IPS-18a (cell line): Measurements from ENCODE around the gene CALU.

ENCODE experiments used
- H3K27ac ChIP-seq: one replicate; pipeline ENCODE4 v1.5.1; 2013; ENCODE audit warnings: low read length
- H3K27me3 ChIP-seq: one replicate; pipeline ENCODE4 v1.6.1; 2013; ENCODE audit warnings: mild to moderate bottlenecking, low read length; ENCODE audit not compliant: control insufficient read depth, insufficient read depth
- H3K36me3 ChIP-seq: one replicate; pipeline ENCODE4 v1.6.1; 2013; ENCODE audit warnings: low read depth, low read length; ENCODE audit not compliant: control insufficient read depth
- H3K4me1 ChIP-seq: one replicate; pipeline ENCODE4 v1.6.1; 2013; ENCODE audit warnings: low read depth, low read length; ENCODE audit not compliant: control insufficient read depth
- H3K4me3 ChIP-seq: one replicate; pipeline ENCODE4 v1.5.1; 2013; ENCODE audit warnings: low read length
- H3K9ac ChIP-seq: one replicate; pipeline ENCODE4 v1.6.1; 2013; ENCODE audit warnings: mild to moderate bottlenecking, low read length, moderate library complexity
- H3K9me3 ChIP-seq: one replicate; pipeline ENCODE4 v1.6.1; 2013; ENCODE audit warnings: low read depth, low read length; ENCODE audit not compliant: control insufficient read depth

The CALU gene

DNA sequence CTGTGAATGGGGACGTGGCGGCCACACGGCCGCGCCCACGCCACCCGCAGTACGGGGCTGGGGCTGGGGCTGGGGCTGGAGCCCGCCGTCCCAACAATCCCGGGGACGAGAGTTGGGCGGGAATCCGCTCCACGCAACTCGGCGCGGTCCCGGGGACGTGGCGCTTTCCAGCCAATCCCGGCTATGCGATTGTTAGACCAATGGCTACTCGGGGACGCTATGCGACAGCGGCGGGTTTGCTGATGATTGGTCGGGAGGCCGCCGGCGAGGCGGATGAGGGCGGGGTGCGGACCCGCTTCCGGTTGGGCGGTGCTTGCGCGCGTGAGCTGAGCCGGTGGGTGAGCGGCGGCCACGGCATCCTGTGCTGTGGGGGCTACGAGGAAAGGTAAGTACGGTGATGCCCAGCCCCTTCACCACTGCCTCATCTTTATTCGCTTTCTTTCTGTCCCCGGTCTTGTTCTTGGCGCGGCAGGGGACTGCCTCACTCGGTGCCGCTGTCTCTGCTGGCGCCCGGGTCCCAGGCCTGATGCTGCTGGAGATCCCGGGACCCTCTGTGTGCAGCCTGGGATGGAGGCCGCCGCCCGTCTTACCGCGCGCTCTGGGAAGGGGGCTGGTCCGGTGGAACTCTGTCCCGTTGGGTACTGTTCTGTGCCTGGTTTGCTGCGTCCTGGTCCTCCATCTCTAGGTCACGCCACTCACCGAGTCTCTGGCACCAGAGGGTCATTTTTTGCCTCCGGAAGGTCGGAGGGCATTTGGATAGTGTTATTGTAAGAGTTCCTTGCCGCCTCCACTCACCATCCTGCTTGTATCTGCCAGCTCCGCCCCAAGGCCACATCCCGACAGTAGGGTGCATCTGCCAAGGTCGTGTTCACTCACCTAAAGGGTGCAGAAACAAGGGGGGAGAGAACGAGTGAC, at the start of gene CALU:
TSS of gene CALU (plus strand) at position 312 of the 915 bp plus-strand sequence. CDS start 9,225 bp downstream, outside the sequence.
- peak within 1 kb of the TSS; percentile 97 for H3K4me3 ChIP-seq
- peak within 1 kb of the TSS; percentile 44 for H3K27ac ChIP-seq
- no peaks in the 10 kb centered on the region for H3K36me3 ChIP-seq
- peaks cover 4% of the 10 kb centered on the region for H3K4me1 ChIP-seq
- peaks cover 9% of the 10 kb centered on the region for H3K27me3 ChIP-seq
- peak within 1 kb of the TSS; percentile 73 for H3K9ac ChIP-seq
- H3K9me3 ChIP-seq = no peaks in the 10 kb centered on the region

DNA sequence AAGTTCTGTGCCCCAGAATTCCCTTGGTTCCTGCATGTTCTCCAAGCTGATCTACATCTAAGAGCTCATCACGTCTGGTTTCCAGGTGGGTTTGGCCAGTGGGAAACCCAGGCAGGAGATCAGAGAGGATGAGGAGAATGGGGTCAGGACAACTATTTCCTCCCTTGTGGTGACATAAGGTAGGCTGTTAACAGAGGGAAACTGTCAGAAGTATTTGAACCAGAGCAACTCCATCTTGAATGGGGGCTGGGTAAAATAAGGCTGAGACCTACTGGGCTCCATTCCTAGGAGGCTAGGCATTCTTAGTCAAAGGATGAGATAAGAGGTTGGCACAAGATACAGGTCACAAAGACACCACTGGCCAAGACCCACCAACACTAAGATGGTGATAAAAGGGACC, 47.9 kb upstream of the CALU start:
- Histone ChIP-seq H3K4me3 (no peak overlapping the region), H3K27ac (no peak overlapping the region), H3K27me3 (peaks cover 2% of the 10 kb centered on the region), H3K9ac (no peak overlapping the region), H3K9me3 (no peaks in the 10 kb centered on the region), H3K4me1 (no peaks in the 10 kb centered on the region), H3K36me3 (no peaks in the 10 kb centered on the region)

DNA sequence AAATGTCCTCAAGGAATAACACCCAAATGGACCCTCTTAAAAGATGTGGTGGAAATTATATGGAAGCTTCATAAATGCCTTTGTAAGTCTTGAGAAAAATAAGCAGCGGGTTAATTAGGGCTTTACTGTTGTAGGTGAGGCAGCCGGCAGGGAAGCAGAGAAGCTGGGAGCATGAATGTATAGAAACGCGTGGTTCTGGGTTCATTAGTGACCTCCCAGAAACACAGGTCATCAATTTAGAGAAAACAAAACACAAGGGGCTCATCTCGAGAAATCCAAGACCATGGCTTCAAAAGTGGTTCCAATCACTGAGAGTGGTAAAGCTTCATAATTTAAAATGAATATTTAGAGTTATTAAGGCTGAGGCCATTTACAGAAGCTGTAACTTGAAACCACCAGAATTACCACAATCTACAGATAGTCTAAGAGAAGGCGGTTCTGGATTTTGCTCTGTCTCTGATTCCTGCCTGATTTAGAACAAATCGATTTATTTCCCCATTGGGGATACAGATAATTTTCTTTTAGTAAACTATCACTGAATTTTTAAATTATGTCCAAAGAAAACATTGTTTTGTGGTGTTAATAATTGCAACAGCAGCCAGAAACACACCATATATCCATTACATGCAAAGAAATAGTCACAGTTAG, 46.4 kb upstream of the CALU start:
- peaks cover 14% of the 10 kb centered on the region for H3K27me3 ChIP-seq
- no peak overlapping the region for H3K27ac ChIP-seq
- no peaks in the 10 kb centered on the region for H3K36me3 ChIP-seq
- H3K9me3 ChIP-seq = no peaks in the 10 kb centered on the region
- peaks cover under 1% of the 10 kb centered on the region for H3K4me1 ChIP-seq
- H3K4me3 ChIP-seq = no peak overlapping the region
- no peak overlapping the region for H3K9ac ChIP-seq

DNA sequence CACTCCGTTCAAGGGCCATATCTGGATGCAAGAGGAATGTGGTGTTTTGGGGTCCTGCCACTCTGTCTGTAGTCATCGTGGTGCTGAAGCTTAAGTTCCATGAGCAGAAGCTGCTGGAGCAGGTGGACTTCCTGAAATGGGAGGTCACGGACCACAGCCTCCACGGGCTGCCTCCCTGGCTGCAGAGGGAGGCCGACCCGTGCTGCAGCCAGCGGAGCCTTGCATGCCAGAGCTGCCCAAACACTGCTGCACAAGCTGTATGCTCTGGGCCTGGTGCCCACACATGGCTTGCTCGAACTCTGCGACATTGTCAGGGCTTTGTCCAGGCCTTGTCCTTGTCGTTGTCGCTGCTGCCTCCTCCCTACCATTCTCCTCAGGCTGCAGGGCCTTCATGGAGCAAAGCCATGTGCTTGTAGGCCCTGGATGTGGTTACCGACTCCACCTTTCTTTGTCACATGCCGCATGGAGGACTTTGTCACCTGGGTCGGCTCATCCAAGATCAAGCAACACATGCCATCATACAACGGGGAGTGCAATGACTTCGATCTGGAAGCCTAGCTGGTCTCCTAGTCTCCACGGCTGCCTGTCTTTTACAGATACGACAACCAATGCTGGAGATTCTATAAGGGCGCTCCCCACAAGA, 45.7 kb upstream of the CALU start:
- H3K27ac ChIP-seq = no peak overlapping the region
- H3K9me3 ChIP-seq = no peaks in the 10 kb centered on the region
- no peak overlapping the region for H3K4me3 ChIP-seq
- no peaks in the 10 kb centered on the region for H3K36me3 ChIP-seq
- H3K4me1 ChIP-seq = peaks cover 6% of the 10 kb centered on the region
- peaks cover 22% of the 10 kb centered on the region for H3K27me3 ChIP-seq
- no peak overlapping the region for H3K9ac ChIP-seq

DNA sequence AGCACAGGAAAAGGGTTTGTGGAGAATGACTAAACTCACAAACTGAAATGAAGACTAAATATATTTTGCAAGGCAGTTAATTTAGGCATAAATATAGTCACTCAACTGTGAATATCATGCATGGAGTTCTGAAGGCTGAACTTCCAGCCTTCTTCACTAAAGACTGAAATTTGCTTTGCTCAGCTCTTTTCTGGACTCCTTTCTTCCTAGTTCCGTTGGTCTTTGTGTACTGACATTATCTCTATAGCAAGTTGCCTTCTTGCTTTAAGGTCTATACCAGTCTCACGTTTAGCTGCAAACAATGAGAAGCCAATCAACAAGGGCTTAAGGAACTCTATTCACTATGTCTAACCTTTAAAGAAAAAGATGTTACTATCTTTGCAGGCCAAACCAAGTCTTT, 44.4 kb upstream of the CALU start:
- no peak overlapping the region for H3K9ac ChIP-seq
- no peak overlapping the region for H3K27ac ChIP-seq
- peaks cover 12% of the 10 kb centered on the region for H3K4me1 ChIP-seq
- no peaks in the 10 kb centered on the region for H3K36me3 ChIP-seq
- peaks cover 22% of the 10 kb centered on the region for H3K27me3 ChIP-seq
- H3K4me3 ChIP-seq = no peak overlapping the region
- H3K9me3 ChIP-seq = no peaks in the 10 kb centered on the region

DNA sequence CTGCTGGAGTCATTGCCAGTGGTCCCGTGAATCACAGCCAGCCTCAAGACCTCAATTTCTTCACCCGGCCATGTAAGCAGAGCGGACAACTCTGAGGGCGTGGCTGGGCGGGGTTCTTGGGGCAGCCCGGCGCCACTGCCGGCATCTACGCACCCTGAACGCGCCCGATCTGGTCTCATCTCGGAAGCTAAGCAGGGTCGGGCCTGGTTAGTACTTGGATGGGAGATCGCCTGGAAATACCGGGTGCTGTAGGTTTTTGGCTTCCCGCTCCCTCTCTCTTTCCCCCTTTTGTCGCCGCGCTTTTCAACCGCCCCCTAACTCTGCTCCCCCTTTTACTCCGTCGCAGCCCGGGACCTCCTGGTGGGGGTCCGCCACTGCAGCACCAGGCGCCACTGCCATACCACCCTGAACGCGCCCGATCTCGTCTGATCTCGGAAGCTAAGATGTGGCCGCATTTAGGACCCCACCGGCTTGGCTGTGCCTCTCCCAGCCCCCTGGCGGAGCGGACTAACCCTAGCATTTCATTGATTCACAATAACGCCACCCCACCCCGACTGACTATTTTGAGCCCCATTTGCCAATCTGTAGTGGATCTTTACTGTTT, 41.8 kb upstream of the CALU start:
- H3K36me3 ChIP-seq = no peaks in the 10 kb centered on the region
- H3K9ac ChIP-seq = peak overlapping the region; percentile 58

DNA sequence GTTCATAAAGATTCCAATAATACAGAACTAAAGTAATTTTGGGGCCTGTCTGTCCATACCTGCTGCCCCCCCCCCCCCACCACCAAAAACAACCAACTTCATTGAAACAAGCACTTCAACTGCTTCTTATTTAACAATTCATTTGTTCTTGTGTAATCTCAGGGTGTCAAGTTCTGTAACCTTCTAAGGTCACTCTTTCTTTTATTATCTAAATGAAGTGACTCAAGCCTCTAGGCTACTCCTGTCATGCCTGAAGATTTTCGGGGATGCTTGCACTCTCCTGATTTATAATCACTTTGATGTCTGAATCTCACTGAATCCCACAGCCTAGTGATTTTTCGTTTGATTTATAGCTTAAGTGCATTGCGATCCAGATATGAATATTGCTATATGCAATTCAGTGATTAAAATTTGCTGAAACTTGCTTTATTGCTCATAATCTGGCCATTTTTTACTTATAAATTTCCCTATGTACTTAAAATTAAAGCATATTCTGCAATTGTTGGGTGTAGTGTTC, 39.9 kb upstream of the CALU start:
- peaks cover 22% of the 10 kb centered on the region for H3K27me3 ChIP-seq
- H3K9ac ChIP-seq = no peak overlapping the region

More for the DNA sequence above, 41.8 kb upstream of the CALU start:
- peak overlapping the region; percentile 78 for H3K4me3 ChIP-seq
- no peaks in the 10 kb centered on the region for H3K9me3 ChIP-seq
- H3K27me3 ChIP-seq = peaks cover 22% of the 10 kb centered on the region
- no peak overlapping the region for H3K27ac ChIP-seq
- peaks cover 13% of the 10 kb centered on the region for H3K4me1 ChIP-seq

DNA sequence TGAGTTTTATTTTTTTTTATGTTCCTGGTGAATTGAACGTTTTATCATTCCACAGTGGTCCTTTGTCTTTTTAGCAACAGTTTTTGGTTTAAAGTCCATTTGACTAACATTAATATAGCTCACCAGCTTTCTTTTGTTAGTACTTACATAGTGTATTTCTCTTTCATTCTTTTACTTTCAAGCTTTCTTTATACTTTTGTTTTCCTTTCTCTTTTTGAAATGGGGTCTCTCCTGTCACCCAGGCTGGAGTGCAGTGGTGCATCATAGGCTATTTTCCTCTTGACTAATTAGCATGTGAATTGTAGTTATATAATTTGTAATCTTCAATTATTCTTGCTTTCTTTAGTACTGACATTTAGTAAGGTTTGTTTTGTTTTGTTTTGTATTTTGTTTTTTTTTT, 39.3 kb upstream of the CALU start:
- H3K9ac ChIP-seq = no peak overlapping the region
- H3K36me3 ChIP-seq = no peaks in the 10 kb centered on the region
- H3K27me3 ChIP-seq = peaks cover 22% of the 10 kb centered on the region
- no peaks in the 10 kb centered on the region for H3K9me3 ChIP-seq
- H3K4me1 ChIP-seq = peaks cover 13% of the 10 kb centered on the region
- H3K4me3 ChIP-seq = no peak overlapping the region
- no peak overlapping the region for H3K27ac ChIP-seq

More for the DNA sequence above, 39.9 kb upstream of the CALU start:
- H3K27ac ChIP-seq = no peak overlapping the region
- H3K4me3 ChIP-seq = peak overlapping the region; percentile 8
- H3K4me1 ChIP-seq = peaks cover 13% of the 10 kb centered on the region
- no peaks in the 10 kb centered on the region for H3K36me3 ChIP-seq
- H3K9me3 ChIP-seq = no peaks in the 10 kb centered on the region

DNA sequence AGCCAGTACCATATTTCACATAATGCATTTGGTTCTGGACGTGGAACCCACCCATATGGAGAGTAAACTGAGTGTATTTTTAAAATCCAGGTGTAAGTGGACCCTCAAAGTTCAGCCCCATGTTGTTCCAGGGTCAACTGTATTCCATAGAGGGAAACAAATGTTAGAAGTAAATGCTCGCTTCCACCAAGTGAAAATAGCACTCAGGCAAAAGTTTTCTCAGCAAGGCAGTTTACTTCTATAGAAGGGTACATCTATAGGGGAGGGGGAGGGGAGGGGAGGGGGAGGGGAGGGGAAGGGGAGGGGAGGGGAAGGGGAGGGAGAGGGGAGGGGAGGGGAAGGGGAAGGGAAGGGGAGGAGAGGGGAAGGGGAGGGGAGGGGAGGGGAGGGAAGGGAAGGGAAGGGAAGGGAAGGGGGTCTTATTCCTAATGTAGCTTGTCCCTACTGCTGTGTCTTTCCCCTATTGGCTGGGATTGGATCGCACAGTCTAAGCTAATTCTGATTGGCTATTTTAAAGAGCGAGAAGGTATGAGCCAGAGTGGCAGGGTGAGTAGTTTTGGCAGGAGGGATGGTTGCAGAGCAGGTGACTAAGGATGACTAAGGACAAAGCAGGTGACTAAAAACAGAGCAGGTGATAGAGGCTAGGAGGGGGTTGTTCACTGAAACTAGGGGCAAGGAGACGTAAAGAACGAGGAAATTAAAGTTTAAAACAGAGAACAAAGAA, 37.9 kb upstream of the CALU start:
- H3K4me1 ChIP-seq = peaks cover 13% of the 10 kb centered on the region
- no peak overlapping the region for H3K9ac ChIP-seq
- no peaks in the 10 kb centered on the region for H3K9me3 ChIP-seq
- H3K27me3 ChIP-seq = peaks cover 20% of the 10 kb centered on the region
- H3K27ac ChIP-seq = no peak overlapping the region
- H3K36me3 ChIP-seq = no peaks in the 10 kb centered on the region
- no peak overlapping the region for H3K4me3 ChIP-seq

DNA sequence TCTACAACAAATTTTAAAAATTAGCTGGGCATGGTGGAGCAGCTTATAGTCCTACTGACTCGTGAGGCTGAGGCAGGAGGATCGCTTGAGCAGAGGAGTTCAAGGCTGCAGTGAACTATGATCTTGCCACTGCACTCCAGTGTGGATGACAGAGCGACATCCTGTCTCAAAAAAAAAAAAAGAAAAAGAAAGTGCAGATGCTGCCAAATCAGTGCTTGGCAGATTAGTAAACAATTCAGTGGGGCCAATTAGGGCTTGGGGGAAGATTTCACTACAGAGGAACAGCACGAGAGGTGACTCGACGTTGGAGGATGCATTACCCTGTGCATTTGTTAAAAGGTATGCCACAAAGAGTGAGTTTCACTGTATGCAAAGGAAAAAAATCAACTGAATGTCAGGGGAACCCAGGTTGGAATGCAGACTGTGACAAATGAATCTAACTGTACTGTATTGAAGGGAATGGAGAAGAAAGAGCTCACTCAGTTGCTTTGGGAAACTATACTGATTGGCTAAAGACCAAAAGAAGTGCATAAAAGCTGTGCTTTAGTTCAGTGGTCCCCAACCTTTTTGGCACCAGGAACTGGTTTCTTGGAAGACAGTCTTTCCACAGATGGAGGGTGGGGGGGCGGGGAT, 35.4 kb upstream of the CALU start:
- Histone ChIP-seq H3K9me3 (no peaks in the 10 kb centered on the region), H3K36me3 (no peaks in the 10 kb centered on the region), H3K4me1 (peaks cover 12% of the 10 kb centered on the region), H3K27ac (no peak overlapping the region), H3K4me3 (no peak overlapping the region), H3K27me3 (no peaks in the 10 kb centered on the region), H3K9ac (no peak overlapping the region)
